ENCODE data around the gene IL12RB2. TPM values are rescaled to one million over a fixed set of nuclear protein-coding genes. Genes with fewer than 3 reads are reported as not detected.

IL12RB2 gene
- total RNA-seq, 1 experiment from 2014 or later = 0.22 TPM

DNA sequence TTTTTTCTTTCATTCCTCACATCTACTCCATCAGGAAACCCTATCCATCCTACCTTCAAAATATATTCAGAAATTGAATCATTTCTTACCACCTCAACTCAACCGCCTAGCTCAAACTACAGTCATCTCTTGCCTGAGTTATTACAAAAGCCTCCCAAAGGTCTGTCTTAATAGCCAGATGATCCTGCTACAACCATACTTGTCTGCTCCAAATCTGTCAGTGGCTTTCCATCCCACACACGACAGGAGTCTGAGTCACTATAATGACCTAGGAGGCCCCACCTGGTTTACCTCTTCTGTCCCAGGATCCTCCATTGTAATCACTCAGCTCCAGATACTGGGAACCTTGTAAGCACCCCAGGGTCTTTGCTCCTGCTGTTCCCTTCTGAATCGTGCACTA, 37.1 kb upstream of the IL12RB2 start:
- Histone ChIP-seq H3K9me2 (ENCODE audit: insufficient read depth) (no peaks in the 10 kb centered on the region), H2AFZ (ENCODE audit: low read depth, low read length, poor library complexity, severe bottlenecking) (no peak overlapping the region), H3K4me3 (replicated peaks in 1 of 2; ENCODE audit: low read depth in 1 of 2, low read length in 2 of 2) (no peak overlapping the region), H3K27me3 (ENCODE audit: insufficient read depth, low read length) (no peaks in the 10 kb centered on the region), H3K4me1 (ENCODE audit: control insufficient read depth in 1 of 2, insufficient read depth in 2 of 2, low read length in 2 of 2) (no peaks in the 10 kb centered on the region), H3K36me3 (ENCODE audit: control insufficient read depth in 1 of 2, insufficient read depth in 2 of 2, low read length in 2 of 2) (no peaks in the 10 kb centered on the region), H3K27ac (ENCODE audit: low read depth, low read length) (no peak overlapping the region), H3K9ac (ENCODE audit: low read length) (no peak overlapping the region), H3K9me3 (ENCODE audit: control insufficient read depth in 1 of 2, insufficient read depth in 1 of 2, low read depth in 1 of 2, low read length in 2 of 2) (no peaks in the 10 kb centered on the region), H4K20me1 (ENCODE audit: insufficient read depth) (no peaks in the 10 kb centered on the region), H3K4me2 (ENCODE audit: low read length) (no peak overlapping the region), H3K79me2 (ENCODE audit: insufficient read depth, low read length) (no peaks in the 10 kb centered on the region)
- ChIA-PET RAD21 (ENCODE audit: low non-redundant PET in 1 of 2, low total read pairs in 2 of 2, uncharacterized antibody in 2 of 2, unreplicated experiment in 2 of 2) (no interaction called here), POLR2A (no interaction called here), CTCF (no interaction called here)
- no TSS peak for BruUV-seq (replicated peaks)
- intact Hi-C loops (cut with micrococcal nuclease) = no loop called here
- DNase-seq (ENCODE audit: low read depth, low spot score) (no peak), ATAC-seq (no peak)
- TF ChIP-seq FOSL1 (IDR thresholded peaks at IDR 0.05; ENCODE audit: low read depth) (no peak), SP1 (IDR thresholded peaks at IDR 0.05; ENCODE audit: low read depth) (no peak), EZH2phosphoT487 (IDR thresholded peaks at IDR 0.05; ENCODE audit: borderline replicate concordance) (no peak), JUND (IDR thresholded peaks at IDR 0.05) (no peak), POLR2AphosphoS5 (IDR thresholded peaks at IDR 0.05; ENCODE audit: low read depth, low read length) (no peak), SIN3A (IDR thresholded peaks at IDR 0.05; ENCODE audit: low read depth) (no peak), ELF1 (IDR thresholded peaks at IDR 0.05; ENCODE audit: borderline replicate concordance, low read depth) (no peak), YY1 (IDR thresholded peaks at IDR 0.05; ENCODE audit: extremely low read depth, insufficient replicate concordance, low read depth, low read length) (no peak), CBX3 (IDR thresholded peaks at IDR 0.05; ENCODE audit: low read depth) (no peak), SRF (IDR thresholded peaks at IDR 0.05; ENCODE audit: low read depth) (no peak), POLR2A (IDR thresholded peaks at IDR 0.05; ENCODE audit: borderline replicate concordance, extremely low read depth, insufficient read depth, insufficient read length) (no peak), CEBPB (IDR thresholded peaks at IDR 0.05; ENCODE audit: low read depth) (no peak)
- TF ChIP-seq, protein P1, sequence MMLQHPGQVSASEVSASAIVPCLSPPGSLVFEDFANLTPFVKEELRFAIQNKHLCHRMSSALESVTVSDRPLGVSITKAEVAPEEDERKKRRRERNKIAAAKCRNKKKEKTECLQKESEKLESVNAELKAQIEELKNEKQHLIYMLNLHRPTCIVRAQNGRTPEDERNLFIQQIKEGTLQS (IDR thresholded peaks at IDR 0.05) = no peak
- TF ChIP-seq, protein P2, sequence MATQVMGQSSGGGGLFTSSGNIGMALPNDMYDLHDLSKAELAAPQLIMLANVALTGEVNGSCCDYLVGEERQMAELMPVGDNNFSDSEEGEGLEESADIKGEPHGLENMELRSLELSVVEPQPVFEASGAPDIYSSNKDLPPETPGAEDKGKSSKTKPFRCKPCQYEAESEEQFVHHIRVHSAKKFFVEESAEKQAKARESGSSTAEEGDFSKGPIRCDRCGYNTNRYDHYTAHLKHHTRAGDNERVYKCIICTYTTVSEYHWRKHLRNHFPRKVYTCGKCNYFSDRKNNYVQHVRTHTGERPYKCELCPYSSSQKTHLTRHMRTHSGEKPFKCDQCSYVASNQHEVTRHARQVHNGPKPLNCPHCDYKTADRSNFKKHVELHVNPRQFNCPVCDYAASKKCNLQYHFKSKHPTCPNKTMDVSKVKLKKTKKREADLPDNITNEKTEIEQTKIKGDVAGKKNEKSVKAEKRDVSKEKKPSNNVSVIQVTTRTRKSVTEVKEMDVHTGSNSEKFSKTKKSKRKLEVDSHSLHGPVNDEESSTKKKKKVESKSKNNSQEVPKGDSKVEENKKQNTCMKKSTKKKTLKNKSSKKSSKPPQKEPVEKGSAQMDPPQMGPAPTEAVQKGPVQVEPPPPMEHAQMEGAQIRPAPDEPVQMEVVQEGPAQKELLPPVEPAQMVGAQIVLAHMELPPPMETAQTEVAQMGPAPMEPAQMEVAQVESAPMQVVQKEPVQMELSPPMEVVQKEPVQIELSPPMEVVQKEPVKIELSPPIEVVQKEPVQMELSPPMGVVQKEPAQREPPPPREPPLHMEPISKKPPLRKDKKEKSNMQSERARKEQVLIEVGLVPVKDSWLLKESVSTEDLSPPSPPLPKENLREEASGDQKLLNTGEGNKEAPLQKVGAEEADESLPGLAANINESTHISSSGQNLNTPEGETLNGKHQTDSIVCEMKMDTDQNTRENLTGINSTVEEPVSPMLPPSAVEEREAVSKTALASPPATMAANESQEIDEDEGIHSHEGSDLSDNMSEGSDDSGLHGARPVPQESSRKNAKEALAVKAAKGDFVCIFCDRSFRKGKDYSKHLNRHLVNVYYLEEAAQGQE (IDR thresholded peaks at IDR 0.05; ENCODE audit: low read depth) = no peak
- TF ChIP-seq, protein P3, sequence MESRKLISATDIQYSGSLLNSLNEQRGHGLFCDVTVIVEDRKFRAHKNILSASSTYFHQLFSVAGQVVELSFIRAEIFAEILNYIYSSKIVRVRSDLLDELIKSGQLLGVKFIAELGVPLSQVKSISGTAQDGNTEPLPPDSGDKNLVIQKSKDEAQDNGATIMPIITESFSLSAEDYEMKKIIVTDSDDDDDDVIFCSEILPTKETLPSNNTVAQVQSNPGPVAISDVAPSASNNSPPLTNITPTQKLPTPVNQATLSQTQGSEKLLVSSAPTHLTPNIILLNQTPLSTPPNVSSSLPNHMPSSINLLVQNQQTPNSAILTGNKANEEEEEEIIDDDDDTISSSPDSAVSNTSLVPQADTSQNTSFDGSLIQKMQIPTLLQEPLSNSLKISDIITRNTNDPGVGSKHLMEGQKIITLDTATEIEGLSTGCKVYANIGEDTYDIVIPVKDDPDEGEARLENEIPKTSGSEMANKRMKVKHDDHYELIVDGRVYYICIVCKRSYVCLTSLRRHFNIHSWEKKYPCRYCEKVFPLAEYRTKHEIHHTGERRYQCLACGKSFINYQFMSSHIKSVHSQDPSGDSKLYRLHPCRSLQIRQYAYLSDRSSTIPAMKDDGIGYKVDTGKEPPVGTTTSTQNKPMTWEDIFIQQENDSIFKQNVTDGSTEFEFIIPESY (IDR thresholded peaks at IDR 0.05; ENCODE audit: extremely low read depth, insufficient replicate concordance, low read length) = no peak
- TF ChIP-seq, protein P4, sequence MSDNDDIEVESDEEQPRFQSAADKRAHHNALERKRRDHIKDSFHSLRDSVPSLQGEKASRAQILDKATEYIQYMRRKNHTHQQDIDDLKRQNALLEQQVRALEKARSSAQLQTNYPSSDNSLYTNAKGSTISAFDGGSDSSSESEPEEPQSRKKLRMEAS (IDR thresholded peaks at IDR 0.05) = no peak
- TF ChIP-seq, protein P5, sequence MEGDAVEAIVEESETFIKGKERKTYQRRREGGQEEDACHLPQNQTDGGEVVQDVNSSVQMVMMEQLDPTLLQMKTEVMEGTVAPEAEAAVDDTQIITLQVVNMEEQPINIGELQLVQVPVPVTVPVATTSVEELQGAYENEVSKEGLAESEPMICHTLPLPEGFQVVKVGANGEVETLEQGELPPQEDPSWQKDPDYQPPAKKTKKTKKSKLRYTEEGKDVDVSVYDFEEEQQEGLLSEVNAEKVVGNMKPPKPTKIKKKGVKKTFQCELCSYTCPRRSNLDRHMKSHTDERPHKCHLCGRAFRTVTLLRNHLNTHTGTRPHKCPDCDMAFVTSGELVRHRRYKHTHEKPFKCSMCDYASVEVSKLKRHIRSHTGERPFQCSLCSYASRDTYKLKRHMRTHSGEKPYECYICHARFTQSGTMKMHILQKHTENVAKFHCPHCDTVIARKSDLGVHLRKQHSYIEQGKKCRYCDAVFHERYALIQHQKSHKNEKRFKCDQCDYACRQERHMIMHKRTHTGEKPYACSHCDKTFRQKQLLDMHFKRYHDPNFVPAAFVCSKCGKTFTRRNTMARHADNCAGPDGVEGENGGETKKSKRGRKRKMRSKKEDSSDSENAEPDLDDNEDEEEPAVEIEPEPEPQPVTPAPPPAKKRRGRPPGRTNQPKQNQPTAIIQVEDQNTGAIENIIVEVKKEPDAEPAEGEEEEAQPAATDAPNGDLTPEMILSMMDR (IDR thresholded peaks at IDR 0.05 in 2 of 3, conservative IDR thresholded peaks at IDR 0.05 in 1 of 3; ENCODE audit: borderline replicate concordance in 1 of 3, insufficient read depth in 1 of 3, low read depth in 2 of 3, low read length in 2 of 3) = no peak
